HepG2 (cell line): ENCODE data around the gene TP53I3. TPM values are rescaled to one million over a fixed set of nuclear protein-coding genes. Genes with fewer than 3 reads are reported as not detected.

Experiments
- DNMT3B ChIP-seq: conservative IDR thresholded peaks from 2 replicates; pipeline ENCODE4 v1.6.1; 2016; ENCODE audit warnings: missing biosample characterization, control low read depth
- ELF4 ChIP-seq: sonication (generic); formaldehyde crosslinking; IDR thresholded peaks from 2 replicates; pipeline ENCODE4 v1.5.0; 2020; ENCODE audit warnings: missing genetic modification reagents, mild to moderate bottlenecking, moderate library complexity, borderline replicate concordance
- GATAD1 ChIP-seq: IDR thresholded peaks from 2 replicates; pipeline ENCODE4 v1.6.1; 2016; ENCODE audit warnings: missing genetic modification reagents, missing compliant biosample characterization
- GFI1 ChIP-seq: sonication (generic); formaldehyde crosslinking; IDR thresholded peaks from 2 replicates; pipeline ENCODE4 v1.5.0; 2020; ENCODE audit warnings: missing genetic modification reagents, mild to moderate bottlenecking, borderline replicate concordance
- IRX3 ChIP-seq: sonication (generic); formaldehyde crosslinking; IDR thresholded peaks from 2 replicates; pipeline ENCODE4 v1.8.1; 2023; ENCODE audit warnings: mild to moderate bottlenecking, low read depth, missing genetic modification reagents, borderline replicate concordance
- ISX ChIP-seq: sonication (generic); formaldehyde crosslinking; conservative IDR thresholded peaks from 2 replicates; pipeline ENCODE4 v1.5.0; 2020; ENCODE audit warnings: missing genetic modification reagents
- NFE2L1 ChIP-seq: sonication (generic); formaldehyde crosslinking; IDR thresholded peaks from 2 replicates; pipeline ENCODE4 v1.4.0; 2020; ENCODE audit warnings: missing genetic modification reagents, mild to moderate bottlenecking, borderline replicate concordance
- NONO ChIP-seq, 2 experiments: fragments of 450-650 bp in 1 of 2; sonication (generic) in 1 of 2; formaldehyde crosslinking in 1 of 2; IDR thresholded peaks in 1 of 2; conservative IDR thresholded peaks in 1 of 2; 2 replicates each; pipeline versions ENCODE4 v1.6.1 to v1.8.0; 2017 to 2022; ENCODE audit warnings: mild to moderate bottlenecking in 1 of 2, missing genetic modification reagents in 1 of 2, moderate library complexity in 1 of 2
- ONECUT2 ChIP-seq: sonication (generic); formaldehyde crosslinking; IDR thresholded peaks from 2 replicates; pipeline ENCODE4 v1.4.0; 2020; ENCODE audit warnings: missing genetic modification reagents
- PCBP1 ChIP-seq: fragments of 200-400 bp; formaldehyde crosslinking; IDR thresholded peaks from 2 replicates; pipeline ENCODE4 v1.6.1; 2017; ENCODE audit warnings: mild to moderate bottlenecking, low read depth, low read length, borderline replicate concordance
- PITX1 ChIP-seq: sonication (generic); formaldehyde crosslinking; IDR thresholded peaks from 2 replicates; pipeline ENCODE4 v1.5.1; 2020; ENCODE audit warnings: mild to moderate bottlenecking, missing genetic modification reagents
- PLRG1 ChIP-seq: fragments of 450-650 bp; conservative IDR thresholded peaks from 2 replicates; pipeline ENCODE4 v1.6.1; 2016
- POGZ ChIP-seq: sonication (generic); formaldehyde crosslinking; IDR thresholded peaks from 2 replicates; pipeline ENCODE4 v1.4.0; 2020; ENCODE audit warnings: mild to moderate bottlenecking, missing genetic modification reagents
- SIX1 ChIP-seq: sonication (generic); formaldehyde crosslinking; IDR thresholded peaks from 2 replicates; pipeline ENCODE4 v1.4.0; 2020; ENCODE audit warnings: missing genetic modification reagents, borderline replicate concordance
- SMARCE1 ChIP-seq: fragments of 450-650 bp; IDR thresholded peaks from 2 replicates; pipeline ENCODE4 v1.6.1; 2017; ENCODE audit warnings: borderline replicate concordance
- SRSF9 ChIP-seq: fragments of 200-400 bp; formaldehyde crosslinking; IDR thresholded peaks from 2 replicates; pipeline ENCODE4 v1.6.1; 2018; ENCODE audit warnings: borderline replicate concordance, mild to moderate bottlenecking, low read depth, low read length; ENCODE audit not compliant: insufficient read depth, poor library complexity, severe bottlenecking
- ZBTB42 ChIP-seq: sonication (generic); formaldehyde crosslinking; IDR thresholded peaks from 2 replicates; pipeline ENCODE4 v1.5.0; 2020; ENCODE audit warnings: mild to moderate bottlenecking, missing genetic modification reagents
- ZC3H4 ChIP-seq: sonication (generic); formaldehyde crosslinking; IDR thresholded peaks from 2 replicates; pipeline ENCODE4 v1.4.0; 2020; ENCODE audit warnings: missing genetic modification reagents, borderline replicate concordance
- ZNF10 ChIP-seq: sonication (generic); formaldehyde crosslinking; IDR thresholded peaks from 2 replicates; pipeline ENCODE4 v1.4.0; 2020; ENCODE audit warnings: mild to moderate bottlenecking, low read depth, missing genetic modification reagents, borderline replicate concordance
- ZNF235 ChIP-seq: sonication (generic); formaldehyde crosslinking; IDR thresholded peaks from 2 replicates; pipeline ENCODE4 v1.8.1; 2023; ENCODE audit warnings: mild to moderate bottlenecking, missing genetic modification reagents, borderline replicate concordance
- ZNF382 ChIP-seq: sonication (generic); formaldehyde crosslinking; IDR thresholded peaks from 2 replicates; pipeline ENCODE4 v1.5.0; 2020; ENCODE audit warnings: missing genetic modification reagents, mild to moderate bottlenecking, borderline replicate concordance
- ZNF546 ChIP-seq: sonication (generic); formaldehyde crosslinking; conservative IDR thresholded peaks from 2 replicates; pipeline ENCODE4 v1.8.1; 2023; ENCODE audit warnings: mild to moderate bottlenecking, missing genetic modification reagents
- ZNF652 ChIP-seq: IDR thresholded peaks from 2 replicates; pipeline ENCODE4 v1.6.1; 2016; ENCODE audit warnings: low read depth, borderline replicate concordance
- polyA plus RNA-seq, 8 experiments: library from polyadenylated mRNA; depleted of rRNA in 3 of 8; stranded (reverse) in 7 of 8; unstranded in 1 of 8; fragments of >200 nt; fragmentation: Illumina TruSeq in 4 of 8; extraction: Trizol in 4 of 8; gene quantifications; 2 replicates each; pipeline versions ENCODE4 v1.2.1 to v1.2.3, GENCODE V29; 2011 to 2016; ENCODE audit warnings: low read depth in 4 of 8, missing spikeins in 1 of 8, mixed read lengths in 1 of 8; ENCODE audit not compliant: insufficient read depth in 1 of 8
- total RNA-seq, 5 experiments: library from RNA; depleted of rRNA; stranded (reverse); fragments of >200 nt; fragmentation: Illumina TruSeq; extraction: Trizol; gene quantifications; 2 replicates each; pipeline ENCODE4 v1.2.3, GENCODE V29; 2016; ENCODE audit warnings: low read depth in 1 of 5
- TF ChIP-seq, protein P1 (sequence below): IDR thresholded peaks from 2 replicates; pipeline ENCODE4 v1.6.1; 2016; ENCODE audit warnings: mild to moderate bottlenecking, missing biosample characterization, missing genetic modification reagents
- TF ChIP-seq, protein P2 (sequence below): sonication (generic); formaldehyde crosslinking; IDR thresholded peaks from 2 replicates; pipeline ENCODE4 v1.5.0; 2020; ENCODE audit warnings: missing genetic modification reagents, mild to moderate bottlenecking, borderline replicate concordance
- TF ChIP-seq, protein P3 (sequence below): sonication (generic); formaldehyde crosslinking; IDR thresholded peaks from 2 replicates; pipeline ENCODE4 v1.4.0; 2020; ENCODE audit warnings: missing genetic modification reagents

The TP53I3 gene
- total and polyA plus RNA-seq, 2 of the 13 experiments (the other 11 are each of a cell fraction or from before 2014, with no cell fraction given) = 25.0 to 44.1 TPM

DNA sequence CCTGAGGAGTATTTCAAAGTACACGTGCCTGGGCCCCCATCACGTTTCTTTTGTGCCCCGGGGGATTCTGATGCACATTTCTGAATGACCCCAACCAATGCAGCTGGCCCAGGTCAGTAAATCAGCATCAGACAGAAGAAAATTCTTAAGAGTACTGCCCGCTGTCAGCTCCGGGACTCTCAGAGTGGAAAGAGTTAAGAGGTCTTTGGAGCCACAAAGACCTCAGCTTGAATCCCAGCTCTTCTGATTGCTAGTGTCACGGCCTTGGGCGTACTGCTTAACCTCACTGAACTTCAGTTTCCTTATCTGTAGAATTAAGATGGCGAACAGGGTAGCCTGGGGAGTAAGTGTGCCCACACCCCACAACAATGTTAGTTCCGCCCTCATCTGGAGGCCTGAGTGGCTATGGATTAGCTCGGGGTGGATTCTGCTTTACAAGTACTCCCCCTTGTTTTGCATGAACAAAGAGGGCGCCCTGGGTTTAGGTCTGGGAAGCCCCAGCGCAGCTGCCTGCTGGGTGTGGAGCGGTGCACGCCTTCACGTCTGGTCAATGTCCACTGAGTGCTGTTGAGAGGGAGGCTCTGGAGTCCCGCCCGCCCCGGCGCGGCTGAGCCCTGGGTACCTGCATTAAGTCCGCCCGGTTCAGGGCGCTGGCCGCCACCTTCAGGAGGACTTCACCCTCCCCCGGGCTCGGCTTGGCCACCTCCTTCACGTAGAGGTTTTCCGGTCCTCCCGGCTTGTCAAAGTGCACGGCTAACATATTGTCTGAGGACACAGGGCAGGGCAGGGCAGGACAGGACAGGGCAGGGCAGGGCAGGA is 858 bp downstream of the TP53I3 start (continued):
- no peak for TF ChIP-seq NONO (IDR thresholded peaks at IDR 0.05)
- peak; percentile 99 for TF ChIP-seq NONO (CRISPR knock-in tag; conservative IDR thresholded peaks at IDR 0.05)
- peak; percentile 51 for TF ChIP-seq GFI1 (CRISPR knock-in tag)
- TF ChIP-seq PCBP1 = no peak; the same call in 1 of the 2 replicates
- TF ChIP-seq IRX3 = no peak
- TF ChIP-seq, protein P1, sequence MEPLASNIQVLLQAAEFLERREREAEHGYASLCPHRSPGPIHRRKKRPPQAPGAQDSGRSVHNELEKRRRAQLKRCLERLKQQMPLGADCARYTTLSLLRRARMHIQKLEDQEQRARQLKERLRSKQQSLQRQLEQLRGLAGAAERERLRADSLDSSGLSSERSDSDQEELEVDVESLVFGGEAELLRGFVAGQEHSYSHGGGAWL (CRISPR knock-in tag) = peak; percentile 73; the same call in 1 of the 2 replicates
- no peak for TF ChIP-seq ONECUT2 (CRISPR knock-in tag)
- TF ChIP-seq ZBTB42 (CRISPR knock-in tag) = no peak
- no peak for TF ChIP-seq ZNF235 (CRISPR knock-in tag)
- 0 out of 2 replicates have a peak, but pooled peaks have one; percentile 21 for TF ChIP-seq GATAD1 (CRISPR knock-in tag)
- no peak for TF ChIP-seq ZNF10 (CRISPR knock-in tag)
- TF ChIP-seq, protein P2, sequence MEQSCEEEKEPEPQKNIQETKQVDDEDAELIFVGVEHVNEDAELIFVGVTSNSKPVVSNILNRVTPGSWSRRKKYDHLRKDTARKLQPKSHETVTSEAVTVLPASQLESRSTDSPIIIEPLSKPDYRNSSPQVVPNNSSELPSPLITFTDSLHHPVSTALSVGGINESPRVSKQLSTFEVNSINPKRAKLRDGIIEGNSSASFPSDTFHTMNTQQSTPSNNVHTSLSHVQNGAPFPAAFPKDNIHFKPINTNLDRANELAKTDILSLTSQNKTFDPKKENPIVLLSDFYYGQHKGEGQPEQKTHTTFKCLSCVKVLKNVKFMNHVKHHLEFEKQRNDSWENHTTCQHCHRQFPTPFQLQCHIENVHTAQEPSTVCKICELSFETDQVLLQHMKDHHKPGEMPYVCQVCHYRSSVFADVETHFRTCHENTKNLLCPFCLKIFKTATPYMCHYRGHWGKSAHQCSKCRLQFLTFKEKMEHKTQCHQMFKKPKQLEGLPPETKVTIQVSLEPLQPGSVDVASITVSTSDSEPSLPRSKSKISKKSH = no peak
- TF ChIP-seq ZNF546 (CRISPR knock-in tag) = peak; percentile 96
- peak; percentile 62; the same call in 1 of the 2 replicates for TF ChIP-seq ELF4
- no peak; the same call in 1 of the 2 replicates for TF ChIP-seq POGZ (CRISPR knock-in tag)
- no peak for TF ChIP-seq SMARCE1
- TF ChIP-seq SIX1 (CRISPR knock-in tag) = peak; percentile 20; the same call in 1 of the 2 replicates
- TF ChIP-seq DNMT3B (CRISPR knock-in tag) = no peak
- no peak for TF ChIP-seq ZNF382
- TF ChIP-seq ZC3H4 (CRISPR knock-in tag) = 0 out of 2 replicates have a peak, but pooled peaks have one; percentile 18
- TF ChIP-seq ISX (CRISPR knock-in tag) = 0 out of 2 replicates have a peak, but pooled peaks have one; percentile 15
- TF ChIP-seq, protein P3, sequence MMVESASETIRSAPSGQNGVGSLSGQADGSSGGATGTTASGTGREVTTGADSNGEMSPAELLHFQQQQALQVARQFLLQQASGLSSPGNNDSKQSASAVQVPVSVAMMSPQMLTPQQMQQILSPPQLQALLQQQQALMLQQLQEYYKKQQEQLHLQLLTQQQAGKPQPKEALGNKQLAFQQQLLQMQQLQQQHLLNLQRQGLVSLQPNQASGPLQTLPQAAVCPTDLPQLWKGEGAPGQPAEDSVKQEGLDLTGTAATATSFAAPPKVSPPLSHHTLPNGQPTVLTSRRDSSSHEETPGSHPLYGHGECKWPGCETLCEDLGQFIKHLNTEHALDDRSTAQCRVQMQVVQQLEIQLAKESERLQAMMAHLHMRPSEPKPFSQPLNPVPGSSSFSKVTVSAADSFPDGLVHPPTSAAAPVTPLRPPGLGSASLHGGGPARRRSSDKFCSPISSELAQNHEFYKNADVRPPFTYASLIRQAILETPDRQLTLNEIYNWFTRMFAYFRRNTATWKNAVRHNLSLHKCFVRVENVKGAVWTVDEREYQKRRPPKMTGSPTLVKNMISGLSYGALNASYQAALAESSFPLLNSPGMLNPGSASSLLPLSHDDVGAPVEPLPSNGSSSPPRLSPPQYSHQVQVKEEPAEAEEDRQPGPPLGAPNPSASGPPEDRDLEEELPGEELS = peak; percentile 65
- TF ChIP-seq SRSF9 = no peak
- peak; percentile 93 for TF ChIP-seq PITX1
- no peak for TF ChIP-seq PLRG1
- TF ChIP-seq ZNF652 (CRISPR knock-in tag) = peak; percentile 86
- no peak for TF ChIP-seq NFE2L1 (CRISPR knock-in tag)
